GM12865 (cell line): ENCODE results near the gene MCEMP1.
A peak's percentile ranks its signal among the peaks of the same experiment; 100 is the strongest.

Source experiments
- DNase-seq: peaks from one replicate; pipeline ENCODE4 v3.0.0; 2010; ENCODE audit warnings: low read depth
- H3K4me3 ChIP-seq: 2 replicates; pipeline ENCODE4 v1.5.1; 2011; ENCODE audit warnings: mild to moderate bottlenecking, low read depth, low read length, control low read depth
- CTCF ChIP-seq: IDR thresholded peaks from 2 replicates; pipeline ENCODE4 v1.5.1; 2011; ENCODE audit warnings: low read length, control low read depth, low read depth, inconsistent platforms; ENCODE audit not compliant: insufficient read depth; ENCODE audit errors: missing control alignments

MCEMP1 gene

GRCh38 chr19:7676854-7677253, at the start of gene MCEMP1:
Gene MCEMP1 (plus strand): TSS chr19:7677090. CDS start chr19:7677121, 31 bp downstream.
- no peak within 1 kb of the TSS for H3K4me3 ChIP-seq
- TF ChIP-seq CTCF = no peak
- DNase-seq = no peak

- no peak overlapping the region for H3K4me3 ChIP-seq
- TF ChIP-seq CTCF = no peak
- DNase-seq = no peak
Observed at GRCh38 chr19:7627166-7627565, 49.7 kb upstream of the MCEMP1 start.

GRCh38 chr19:7628589-7629311, 48.1 kb upstream of the MCEMP1 start:
- no peak for TF ChIP-seq CTCF
- peak overlapping the region; percentile 93 for H3K4me3 ChIP-seq
- DNase-seq = no peak

- TF ChIP-seq CTCF = no peak
- peak; percentile 99 for DNase-seq
- peak within 1 kb of the TSS; percentile 93 for H3K4me3 ChIP-seq
Observed at GRCh38 chr19:7629347-7630054, 47.4 kb upstream of the MCEMP1 start, which contains the start of the genes PET100 and XAB2. Gene PET100 (plus strand): TSS chr19:7629793. CDS start chr19:7629834, 41 bp downstream. Gene XAB2 (minus strand): TSS chr19:7629545. CDS start chr19:7629527, 18 bp downstream.

GRCh38 chr19:7631577-7631976, 45.3 kb upstream of the MCEMP1 start:
- TF ChIP-seq CTCF = no peak
- no peak for DNase-seq
- H3K4me3 ChIP-seq = no peak overlapping the region

GRCh38 chr19:7632340-7633203, 44.3 kb upstream of the MCEMP1 start:
- H3K4me3 ChIP-seq = no peak overlapping the region
- no peak for DNase-seq
- no peak for TF ChIP-seq CTCF
